WTC11 (cell line): ENCODE data around the gene IL31. TPM values are rescaled to one million over a fixed set of nuclear protein-coding genes. Genes with fewer than 3 reads are reported as not detected.
A peak's percentile ranks its signal among the peaks of the same experiment; 100 is the strongest.

Experiments used
- ATAC-seq: fragments of 200-7000 bp; cut with Tn5 transposase; 2 replicates; pipeline ENCODE4 v1.10.0; 2021; ENCODE audit warnings: mild to moderate bottlenecking, moderate library complexity
- CTCF ChIA-PET: fragments of 300-600 bp; sonication (Branson Sonifier 250); formaldehyde crosslinking; loops from one replicate; lab custom pipeline; 2021; ENCODE audit warnings: antibody characterized with exemption; lab: Charles Lee
- POLR2A ChIA-PET: fragments of 350-600 bp; sonication (Branson Sonifier 250); formaldehyde crosslinking; loops from one replicate; lab custom pipeline; 2021; ENCODE audit warnings: antibody characterized with exemption; lab: Charles Lee
- DNase-seq: peaks from one replicate; pipeline ENCODE4 v3.0.0; 2021; ENCODE audit warnings: low spot score
- H3K27ac Mint-ChIP-seq: 2 replicates; pipeline ENCODE4 v1.8.0; 2021; ENCODE audit warnings: mixed read lengths
- H3K27me3 Mint-ChIP-seq: 2 replicates; pipeline ENCODE4 v1.8.0; 2021; ENCODE audit warnings: low read depth, mild to moderate bottlenecking, moderate library complexity, mixed read lengths
- H3K36me3 Mint-ChIP-seq: 2 replicates; pipeline ENCODE4 v1.8.0; 2021; ENCODE audit warnings: mixed read lengths
- H3K4me1 Mint-ChIP-seq: 2 replicates; pipeline ENCODE4 v1.8.0; 2022; ENCODE audit warnings: mixed read lengths
- H3K4me3 Mint-ChIP-seq: 2 replicates; pipeline ENCODE4 v1.8.0; 2021; ENCODE audit warnings: mild to moderate bottlenecking, moderate library complexity, mixed read lengths
- H3K9me3 Mint-ChIP-seq: 2 replicates; pipeline ENCODE4 v1.8.0; 2021; ENCODE audit warnings: mixed read lengths
- AR ChIP-seq: fragments of 250-450 bp; sonication (Bioruptor Pico); IDR thresholded peaks from 2 replicates; pipeline ENCODE4 v1.9.0; 2021; ENCODE audit warnings: mild to moderate bottlenecking
- CREB1 ChIP-seq: sonication (generic); formaldehyde crosslinking; IDR thresholded peaks from 2 replicates; pipeline ENCODE4 v1.8.0; 2023; ENCODE audit warnings: mild to moderate bottlenecking, missing genetic modification reagents
- CTCF ChIP-seq: fragments of 200-600 bp; IDR thresholded peaks from 2 replicates; pipeline ENCODE4 v1.8.0; 2022; ENCODE audit warnings: antibody characterized with exemption
- FOXJ3 ChIP-seq: sonication (generic); formaldehyde crosslinking; IDR thresholded peaks from 2 replicates; pipeline ENCODE4 v1.9.0; 2021; ENCODE audit warnings: missing genetic modification reagents, mild to moderate bottlenecking, borderline replicate concordance
- KAT7 ChIP-seq: sonication (generic); formaldehyde crosslinking; IDR thresholded peaks from 2 replicates; pipeline ENCODE4 v1.8.1; 2023; ENCODE audit warnings: missing genetic modification reagents, mild to moderate bottlenecking, borderline replicate concordance
- RELA ChIP-seq: sonication (generic); formaldehyde crosslinking; IDR thresholded peaks from 2 replicates; pipeline ENCODE4 v1.8.1; 2022; ENCODE audit warnings: missing genetic modification reagents, mild to moderate bottlenecking, borderline replicate concordance
- SMAD3 ChIP-seq: sonication (generic); formaldehyde crosslinking; IDR thresholded peaks from 2 replicates; pipeline ENCODE4 v1.8.0; 2022; ENCODE audit warnings: missing genetic modification reagents, mild to moderate bottlenecking, borderline replicate concordance
- SOX15 ChIP-seq: fragments of 250-450 bp; sonication (Bioruptor Pico); IDR thresholded peaks from 2 replicates; pipeline ENCODE4 v1.9.0; 2021; ENCODE audit warnings: mild to moderate bottlenecking
- USF2 ChIP-seq: sonication (generic); formaldehyde crosslinking; IDR thresholded peaks from 2 replicates; pipeline ENCODE4 v1.8.1; 2023; ENCODE audit warnings: mild to moderate bottlenecking, missing genetic modification reagents, moderate library complexity
- ZNF138 ChIP-seq: sonication (generic); formaldehyde crosslinking; conservative IDR thresholded peaks from 2 replicates; pipeline ENCODE4 v1.8.1; 2022; ENCODE audit warnings: mild to moderate bottlenecking, moderate library complexity, missing genetic modification reagents
- ZNF317 ChIP-seq: sonication (generic); formaldehyde crosslinking; IDR thresholded peaks from 2 replicates; pipeline ENCODE4 v1.8.1; 2023; ENCODE audit warnings: low read depth, mild to moderate bottlenecking, moderate library complexity, missing genetic modification reagents, borderline replicate concordance
- ZNF396 ChIP-seq: fragments of 250-450 bp; sonication (Bioruptor Pico); IDR thresholded peaks from 2 replicates; pipeline ENCODE4 v1.8.0; 2021; ENCODE audit warnings: mild to moderate bottlenecking, moderate library complexity, borderline replicate concordance
- total RNA-seq: library from RNA; stranded (reverse); gene quantifications from 3 replicates; pipeline ENCODE4 v1.2.3, GENCODE V29; 2021
- TF ChIP-seq, protein P1 (sequence below): fragments of 250-450 bp; sonication (Bioruptor Pico); IDR thresholded peaks from 2 replicates; pipeline ENCODE4 v1.9.0; 2021; ENCODE audit warnings: moderate library complexity, mild to moderate bottlenecking, inconsistent platforms, borderline replicate concordance

IL31 gene
- total RNA-seq, 1 experiment from 2014 or later = not detected

GRCh38 chr12:122147514-122148290 lies 26.3 kb downstream of the IL31 start:
- Mint-ChIP-seq H3K9me3 (peaks cover 10% of the 10 kb centered on the region), H3K4me3 (no peak overlapping the region), H3K4me1 (peaks cover 2% of the 10 kb centered on the region; the same call in 1 of the 2 replicates), H3K27ac (peak overlapping the region; percentile 28; the same call in 1 of the 2 replicates), H3K27me3 (no peaks in the 10 kb centered on the region; the same call in 1 of the 2 replicates), H3K36me3 (peaks cover 17% of the 10 kb centered on the region)
- TF ChIP-seq ZNF396 (CRISPR knock-in tag) (no peak), KAT7 (CRISPR knock-in tag) (no peak), CREB1 (CRISPR knock-in tag) (no peak), USF2 (CRISPR knock-in tag) (no peak), SOX15 (CRISPR knock-in tag) (no peak), SMAD3 (CRISPR knock-in tag) (no peak), FOXJ3 (CRISPR knock-in tag) (no peak)
- CTCF ChIA-PET = interaction anchor here (1.3 to 1.9 kb wide), 3 partner anchors 10 to 43 kb away, joined by 6 to 9 read pairs (median 6); no protein-coding TSS in a partner anchor
- POLR2A ChIA-PET = interaction anchor here (1.3 kb wide), 1 partner anchor 78 kb away, joined by 4 read pairs; the partner anchor contains the start of gene DIABLO
- ATAC-seq (no peak), DNase-seq (no peak)

DNA sequence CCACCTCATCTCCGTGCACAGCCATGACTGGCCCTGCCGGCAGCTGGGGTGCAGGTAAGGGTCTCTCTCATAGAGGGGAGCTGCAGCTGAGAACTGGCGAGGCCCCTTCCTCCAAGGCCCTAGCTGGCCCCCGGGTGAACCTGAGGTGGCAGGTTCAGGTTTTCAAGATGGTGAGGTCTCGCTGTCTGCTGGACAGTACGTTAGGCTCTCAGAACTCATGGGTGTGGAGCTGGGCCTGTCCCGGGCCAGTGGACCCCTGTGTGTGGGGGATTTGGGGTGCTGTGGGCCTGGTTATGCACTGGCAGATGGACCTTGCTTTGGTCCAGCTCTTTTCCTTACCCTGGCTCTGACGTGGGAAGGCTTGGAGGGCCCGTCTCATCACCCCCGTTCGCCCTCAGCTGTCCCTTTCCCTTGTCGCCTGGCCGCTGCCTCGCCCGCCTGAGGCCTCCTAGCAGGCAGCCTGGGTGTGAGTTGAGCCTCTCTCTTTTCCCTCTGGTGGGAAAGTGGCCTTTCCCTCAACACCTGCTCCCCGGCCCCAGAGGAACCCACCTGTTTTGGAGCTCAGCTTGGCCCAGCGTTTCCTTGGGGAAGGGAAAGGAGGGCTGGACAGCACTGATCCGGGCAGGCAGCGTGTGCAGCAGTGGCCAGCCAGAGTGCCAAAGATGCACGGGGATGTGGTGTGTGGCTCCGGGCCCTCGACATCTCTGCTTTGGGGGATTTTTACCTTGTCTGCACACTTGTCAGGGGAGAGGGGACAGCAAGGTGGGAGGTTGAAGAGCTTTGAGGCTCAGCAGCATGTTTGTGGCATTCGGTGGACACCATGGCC lies 28.3 kb downstream of the IL31 start:
- TF ChIP-seq RELA (no peak), ZNF138 (CRISPR knock-in tag) (no peak), AR (CRISPR knock-in tag) (no peak), ZNF317 (CRISPR knock-in tag) (no peak), CTCF (no peak)
- TF ChIP-seq, protein P1, sequence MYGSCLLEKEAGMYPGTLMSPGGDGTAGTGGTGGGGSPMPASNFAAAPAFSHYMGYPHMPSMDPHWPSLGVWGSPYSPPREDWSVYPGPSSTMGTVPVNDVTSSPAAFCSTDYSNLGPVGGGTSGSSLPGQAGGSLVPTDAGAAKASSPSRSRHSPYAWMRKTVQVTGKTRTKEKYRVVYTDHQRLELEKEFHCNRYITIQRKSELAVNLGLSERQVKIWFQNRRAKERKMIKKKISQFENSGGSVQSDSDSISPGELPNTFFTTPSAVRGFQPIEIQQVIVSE (CRISPR knock-in tag) = no peak
- ATAC-seq (no peak), DNase-seq (no peak)
- CTCF ChIA-PET = interaction anchor here (1.1 to 1.7 kb wide), 3 partner anchors 8 to 334 kb away, joined by 3 to 5 read pairs (median 3); no protein-coding TSS in a partner anchor
- Mint-ChIP-seq H3K27ac (peak overlapping the region; percentile 28), H3K4me3 (no peak overlapping the region), H3K4me1 (no peaks in the 10 kb centered on the region), H3K36me3 (peaks cover 35% of the 10 kb centered on the region), H3K27me3 (no peaks in the 10 kb centered on the region; the same call in 1 of the 2 replicates), H3K9me3 (peaks cover 18% of the 10 kb centered on the region)
- POLR2A ChIA-PET = no interaction called here
